ENCODE data around the gene KBTBD13. TPM values are rescaled to one million over a fixed set of nuclear protein-coding genes. Genes with fewer than 3 reads are reported as not detected.

The KBTBD13 gene
- polyA plus RNA-seq, 4 donors, result 0.06 to 0.11 (median 0.09) TPM

- no peak for DNase-seq (ENCODE audit: low read depth in 4 of 4, low spot score in 3 of 4)
These were observed 26.3 kb upstream of the KBTBD13 start for GRCh38 chr15:65050270-65050669.

- no peak for DNase-seq (ENCODE audit: low read depth in 4 of 4, low spot score in 3 of 4)
These were observed 25.3 kb upstream of the KBTBD13 start for GRCh38 chr15:65051266-65051665.

GRCh38 chr15:65052956-65053355, 23.6 kb upstream of the KBTBD13 start:
- DNase-seq (ENCODE audit: low read depth in 4 of 4, low spot score in 3 of 4), result no peak

- no peak for DNase-seq (ENCODE audit: low read depth in 4 of 4, low spot score in 3 of 4)
These were observed 22.0 kb upstream of the KBTBD13 start for GRCh38 chr15:65054333-65055200.

GRCh38 chr15:65055201-65055870, 21.2 kb upstream of the KBTBD13 start:
- DNase-seq (ENCODE audit: low read depth in 4 of 4, low spot score in 3 of 4), result no peak

- DNase-seq (ENCODE audit: low read depth in 4 of 4, low spot score in 3 of 4), result no peak
These were observed 20.4 kb upstream of the KBTBD13 start for GRCh38 chr15:65056106-65056505.

- DNase-seq (ENCODE audit: low read depth in 4 of 4, low spot score in 3 of 4), result no peak
These were observed 19.5 kb upstream of the KBTBD13 start for GRCh38 chr15:65056868-65057548.

GRCh38 chr15:65057549-65057940, 19.0 kb upstream of the KBTBD13 start:
- no peak for DNase-seq (ENCODE audit: low read depth in 4 of 4, low spot score in 3 of 4)

GRCh38 chr15:65058394-65059368, 17.9 kb upstream of the KBTBD13 start:
- DNase-seq (ENCODE audit: low read depth in 4 of 4, low spot score in 3 of 4), result no peak

- DNase-seq (ENCODE audit: low read depth in 4 of 4, low spot score in 3 of 4), result no peak
These were observed 17.2 kb upstream of the KBTBD13 start for GRCh38 chr15:65059369-65059750.

GRCh38 chr15:65059931-65060596, 16.5 kb upstream of the KBTBD13 start:
- no peak for DNase-seq (ENCODE audit: low read depth in 4 of 4, low spot score in 3 of 4)

GRCh38 chr15:65060641-65061397, 15.7 kb upstream of the KBTBD13 start:
- DNase-seq (ENCODE audit: low read depth in 4 of 4, low spot score in 3 of 4), result no peak

- no peak for DNase-seq (ENCODE audit: low read depth in 4 of 4, low spot score in 3 of 4)
These were observed 14.5 kb upstream of the KBTBD13 start for GRCh38 chr15:65062061-65062460.

- no peak for DNase-seq (ENCODE audit: low read depth in 4 of 4, low spot score in 3 of 4)
These were observed 13.8 kb upstream of the KBTBD13 start for GRCh38 chr15:65062726-65063125.

GRCh38 chr15:65066001-65066634, 10.4 kb upstream of the KBTBD13 start:
- no peak for DNase-seq (ENCODE audit: low read depth in 4 of 4, low spot score in 3 of 4)

GRCh38 chr15:65066635-65067316, 9.8 kb upstream of the KBTBD13 start:
- no peak for DNase-seq (ENCODE audit: low read depth in 4 of 4, low spot score in 3 of 4)

GRCh38 chr15:65067317-65067644, 9.3 kb upstream of the KBTBD13 start:
- no peak for DNase-seq (ENCODE audit: low read depth in 4 of 4, low spot score in 3 of 4)

All from right renal pelvis (tissue), 4 donors.